ENCODE results near the gene UNC45A. TPM values are rescaled to one million over a fixed set of nuclear protein-coding genes. Genes with fewer than 3 reads are reported as not detected.

The UNC45A gene
- total and polyA plus RNA-seq, 4 experiments from 2014 or later = 41.7 to 72.3 (median 70.0) TPM

- Mint-ChIP-seq H3K27me3 (no peaks in the 10 kb centered on the region), H3K4me3 (no peak overlapping the region), H3K36me3 (peaks cover 24 to 28% of the 10 kb centered on the region in 2 donors), H3K4me1 (peaks cover 3 to 14% (median 11%) of the 10 kb centered on the region in 4 donors), H3K27ac (peak overlapping the region in 2 of 7 donors; percentile 65 to 66), H3K9me3 (peaks cover 0 to 2% (median 0%) of the 10 kb centered on the region in 8 donors)
- no peak overlapping the region for H3K27ac ChIP-seq (ENCODE audit: low read depth, low read length)
- no peaks in the 10 kb centered on the region for H3K9me3 ChIP-seq (ENCODE audit: control insufficient read depth in 1 of 2, low read length in 2 of 2)
- ChIA-PET POLR2A (ENCODE audit: partially characterized antibody) (interaction anchor here (0.8 kb wide), 1 partner anchor 25 kb away, joined by 4 read pairs; the partner anchor contains the start of gene UNC45A), CTCF (ENCODE audit: partially characterized antibody) (interaction anchor here (0.9 to 11.2 kb wide), 8 partner anchors 8 to 312 kb away, joined by 3 to 155 read pairs (median 3); partner anchors contain the start of genes HDDC3 and UNC45A)
- intact Hi-C loops (cut with micrococcal nuclease) = no loop called here
- peaks cover 15% of the 10 kb centered on the region for H3K4me1 ChIP-seq (ENCODE audit: insufficient read depth, low read length)
- peaks cover 5% of the 10 kb centered on the region for H3K36me3 ChIP-seq (ENCODE audit: insufficient read depth, low read length)
- no peak for DNase-seq
- no peaks in the 10 kb centered on the region for H3K27me3 ChIP-seq (ENCODE audit: insufficient read depth, low read length)
- no peak overlapping the region for H3K4me3 ChIP-seq (ENCODE audit: low read length in 2 of 2)
These were observed 24.8 kb downstream of the UNC45A start for GRCh38 chr15:90959894-90960293.

GRCh38 chr15:90960298-90961091 is 25.4 kb downstream of the UNC45A start:
- no peaks in the 10 kb centered on the region for H3K9me3 ChIP-seq (ENCODE audit: control insufficient read depth in 1 of 2, low read length in 2 of 2)
- peaks cover 24 to 28% of the 10 kb centered on the region in 2 donors for H3K36me3 Mint-ChIP-seq
- peaks cover 5% of the 10 kb centered on the region for H3K36me3 ChIP-seq (ENCODE audit: insufficient read depth, low read length)
- ChIA-PET POLR2A (ENCODE audit: partially characterized antibody) (interaction anchor here (0.8 kb wide), 1 partner anchor 25 kb away, joined by 4 read pairs; the partner anchor contains the start of gene UNC45A), CTCF (ENCODE audit: partially characterized antibody) (interaction anchor here (0.9 to 11.2 kb wide), 7 partner anchors 8 to 311 kb away, joined by 3 to 155 read pairs (median 3); partner anchors contain the start of genes HDDC3 and UNC45A)
- no peak for DNase-seq
- peaks cover 3 to 14% (median 10%) of the 10 kb centered on the region in 4 donors for H3K4me1 Mint-ChIP-seq
- H3K9me3 Mint-ChIP-seq = peaks cover 0 to 2% (median 0%) of the 10 kb centered on the region in 8 donors
- no peak overlapping the region for H3K27ac ChIP-seq (ENCODE audit: low read depth, low read length)
- H3K27me3 ChIP-seq (ENCODE audit: insufficient read depth, low read length) = no peaks in the 10 kb centered on the region
- no peak overlapping the region for H3K4me3 ChIP-seq (ENCODE audit: low read length in 2 of 2)
- H3K27ac Mint-ChIP-seq = peak overlapping the region in 3 of 7 donors; percentile 30 to 63 (median 31)
- H3K27me3 Mint-ChIP-seq = no peaks in the 10 kb centered on the region
- no peak overlapping the region for H3K4me3 Mint-ChIP-seq
- peaks cover 11% of the 10 kb centered on the region for H3K4me1 ChIP-seq (ENCODE audit: insufficient read depth, low read length)
- intact Hi-C loops (cut with micrococcal nuclease) = no loop called here

- Mint-ChIP-seq H3K27ac (no peak overlapping the region), H3K27me3 (no peaks in the 10 kb centered on the region), H3K4me1 (peaks cover 0 to 5% (median 2%) of the 10 kb centered on the region in 4 donors), H3K36me3 (peaks cover 24 to 31% of the 10 kb centered on the region in 2 donors), H3K9me3 (peaks cover 0 to 2% (median 0%) of the 10 kb centered on the region in 8 donors), H3K4me3 (no peak overlapping the region)
- Histone ChIP-seq H3K27ac (ENCODE audit: low read depth, low read length) (no peak overlapping the region), H3K36me3 (ENCODE audit: insufficient read depth, low read length) (peaks cover 10% of the 10 kb centered on the region), H3K4me3 (ENCODE audit: low read length in 2 of 2) (no peak overlapping the region), H3K27me3 (ENCODE audit: insufficient read depth, low read length) (no peaks in the 10 kb centered on the region), H3K9me3 (ENCODE audit: control insufficient read depth in 1 of 2, low read length in 2 of 2) (no peaks in the 10 kb centered on the region), H3K4me1 (ENCODE audit: insufficient read depth, low read length) (no peaks in the 10 kb centered on the region)
- CTCF ChIA-PET (ENCODE audit: partially characterized antibody) = interaction anchor here (1.3 to 11.2 kb wide), 3 partner anchors 9 to 71 kb away, joined by 3 to 155 read pairs (median 7); partner anchors contain the start of genes HDDC3 and UNC45A
- intact Hi-C loops (cut with micrococcal nuclease) = no loop called here
- POLR2A ChIA-PET (ENCODE audit: partially characterized antibody) = no interaction called here
- DNase-seq = no peak
These were observed 26.9 kb downstream of the UNC45A start for GRCh38 chr15:90962021-90962420.

GRCh38 chr15:90966262-90966661 is 31.2 kb downstream of the UNC45A start:
- H3K36me3 Mint-ChIP-seq = peaks cover 16% of the 10 kb centered on the region in 2 donors
- Histone ChIP-seq H3K27ac (ENCODE audit: low read depth, low read length) (no peak overlapping the region), H3K4me3 (ENCODE audit: low read length in 2 of 2) (no peak overlapping the region), H3K27me3 (ENCODE audit: insufficient read depth, low read length) (no peaks in the 10 kb centered on the region), H3K4me1 (ENCODE audit: insufficient read depth, low read length) (no peaks in the 10 kb centered on the region), H3K9me3 (ENCODE audit: control insufficient read depth in 1 of 2, low read length in 2 of 2) (no peaks in the 10 kb centered on the region), H3K36me3 (ENCODE audit: insufficient read depth, low read length) (peaks cover 9% of the 10 kb centered on the region)
- no peak overlapping the region for H3K4me3 Mint-ChIP-seq
- H3K4me1 Mint-ChIP-seq = no peaks in the 10 kb centered on the region
- peak overlapping the region in 2 of 7 donors; percentile 19 to 35 for H3K27ac Mint-ChIP-seq
- H3K9me3 Mint-ChIP-seq = no peaks in the 10 kb centered on the region
- ChIA-PET POLR2A (ENCODE audit: partially characterized antibody) (no interaction called here), CTCF (ENCODE audit: partially characterized antibody) (no interaction called here)
- no peaks in the 10 kb centered on the region for H3K27me3 Mint-ChIP-seq
- intact Hi-C loops (cut with micrococcal nuclease) = no loop called here
- DNase-seq = no peak

- Histone ChIP-seq H3K27ac (ENCODE audit: low read depth, low read length) (no peak overlapping the region), H3K4me3 (ENCODE audit: low read length in 2 of 2) (no peak overlapping the region), H3K4me1 (ENCODE audit: insufficient read depth, low read length) (no peaks in the 10 kb centered on the region), H3K27me3 (ENCODE audit: insufficient read depth, low read length) (no peaks in the 10 kb centered on the region), H3K9me3 (ENCODE audit: control insufficient read depth in 1 of 2, low read length in 2 of 2) (no peaks in the 10 kb centered on the region), H3K36me3 (ENCODE audit: insufficient read depth, low read length) (peaks cover 5% of the 10 kb centered on the region)
- H3K27ac Mint-ChIP-seq = peak overlapping the region in 2 of 7 donors; percentile 24 to 30
- H3K4me3 Mint-ChIP-seq = no peak overlapping the region
- H3K27me3 Mint-ChIP-seq = no peaks in the 10 kb centered on the region
- H3K36me3 Mint-ChIP-seq = peaks cover 6 to 7% of the 10 kb centered on the region in 2 donors
- no peaks in the 10 kb centered on the region for H3K4me1 Mint-ChIP-seq
- intact Hi-C loops (cut with micrococcal nuclease) = no loop called here
- CTCF ChIA-PET (ENCODE audit: partially characterized antibody) = interaction anchor here (1.3 kb wide), 1 partner anchor 82 kb away, joined by 5 read pairs; no protein-coding TSS in a partner anchor
- H3K9me3 Mint-ChIP-seq = no peaks in the 10 kb centered on the region
- POLR2A ChIA-PET (ENCODE audit: partially characterized antibody) = no interaction called here
- DNase-seq = no peak
These were observed 32.1 kb downstream of the UNC45A start for GRCh38 chr15:90967206-90967605.

GRCh38 chr15:90968434-90968833 is 33.3 kb downstream of the UNC45A start:
- Histone ChIP-seq H3K36me3 (ENCODE audit: insufficient read depth, low read length) (peaks cover 5% of the 10 kb centered on the region), H3K4me1 (ENCODE audit: insufficient read depth, low read length) (no peaks in the 10 kb centered on the region), H3K27me3 (ENCODE audit: insufficient read depth, low read length) (no peaks in the 10 kb centered on the region), H3K4me3 (ENCODE audit: low read length in 2 of 2) (no peak overlapping the region), H3K9me3 (ENCODE audit: control insufficient read depth in 1 of 2, low read length in 2 of 2) (no peaks in the 10 kb centered on the region), H3K27ac (ENCODE audit: low read depth, low read length) (no peak overlapping the region)
- no peaks in the 10 kb centered on the region for H3K4me1 Mint-ChIP-seq
- ChIA-PET CTCF (ENCODE audit: partially characterized antibody) (interaction anchor here (0.9 to 2.1 kb wide), 3 partner anchors 8 to 81 kb away, joined by 3 to 5 read pairs (median 5); no protein-coding TSS in a partner anchor), POLR2A (ENCODE audit: partially characterized antibody) (no interaction called here)
- intact Hi-C loops (cut with micrococcal nuclease) = no loop called here
- H3K27me3 Mint-ChIP-seq = no peaks in the 10 kb centered on the region
- H3K36me3 Mint-ChIP-seq = peaks cover 4 to 9% of the 10 kb centered on the region in 2 donors
- H3K9me3 Mint-ChIP-seq = no peaks in the 10 kb centered on the region
- peak overlapping the region in 4 of 7 donors; percentile 10 to 54 (median 45) for H3K27ac Mint-ChIP-seq
- DNase-seq = no peak
- H3K4me3 Mint-ChIP-seq = no peak overlapping the region

- no peaks in the 10 kb centered on the region for H3K4me1 ChIP-seq (ENCODE audit: insufficient read depth, low read length)
- H3K4me3 ChIP-seq (ENCODE audit: low read length in 2 of 2) = no peak overlapping the region
- ChIA-PET POLR2A (ENCODE audit: partially characterized antibody) (no interaction called here), CTCF (ENCODE audit: partially characterized antibody) (interaction anchor here (1.1 kb wide), 1 partner anchor 17 kb away, joined by 3 read pairs; no protein-coding TSS in a partner anchor)
- Mint-ChIP-seq H3K27me3 (no peaks in the 10 kb centered on the region), H3K36me3 (peaks cover 9 to 17% of the 10 kb centered on the region in 2 donors), H3K4me3 (no peak overlapping the region), H3K4me1 (no peaks in the 10 kb centered on the region), H3K9me3 (no peaks in the 10 kb centered on the region), H3K27ac (no peak overlapping the region)
- intact Hi-C loops (cut with micrococcal nuclease) = no loop called here
- H3K36me3 ChIP-seq (ENCODE audit: insufficient read depth, low read length) = peaks cover 5% of the 10 kb centered on the region
- no peak overlapping the region for H3K27ac ChIP-seq (ENCODE audit: low read depth, low read length)
- DNase-seq = no peak
- H3K27me3 ChIP-seq (ENCODE audit: insufficient read depth, low read length) = no peaks in the 10 kb centered on the region
- no peaks in the 10 kb centered on the region for H3K9me3 ChIP-seq (ENCODE audit: control insufficient read depth in 1 of 2, low read length in 2 of 2)
These were observed 35.2 kb downstream of the UNC45A start for GRCh38 chr15:90970274-90970673.
